Measurements from ENCODE around the gene GSC2. TPM values are rescaled to one million over a fixed set of nuclear protein-coding genes. Genes with fewer than 3 reads are reported as not detected.

GSC2 gene
- total RNA-seq, 3 donors from 2014 or later: not detected

GRCh38 chr22:19115628-19116027 lies 34.5 kb downstream of the GSC2 start:
- Mint-ChIP-seq H3K9me3 (no peaks in the 10 kb centered on the region), H3K4me1 (ENCODE audit: low read depth) (peaks cover 78% of the 10 kb centered on the region), H3K36me3 (ENCODE audit: insufficient read depth) (peaks cover 7% of the 10 kb centered on the region), H3K27me3 (ENCODE audit: low read depth) (no peaks in the 10 kb centered on the region), H3K4me3 (peak overlapping the region; percentile 17)
- ATAC-seq (no peak), DNase-seq (no peak)

GRCh38 chr22:19114984-19115552 lies 35.0 kb downstream of the GSC2 start:
- H3K4me3 Mint-ChIP-seq: no peak overlapping the region
- no peaks in the 10 kb centered on the region for H3K9me3 Mint-ChIP-seq
- ATAC-seq: no peak
- peaks cover 7% of the 10 kb centered on the region for H3K36me3 Mint-ChIP-seq (ENCODE audit: insufficient read depth)
- H3K27me3 Mint-ChIP-seq (ENCODE audit: low read depth): no peaks in the 10 kb centered on the region
- no peak for DNase-seq
- H3K4me1 Mint-ChIP-seq (ENCODE audit: low read depth): peaks cover 76% of the 10 kb centered on the region

- Mint-ChIP-seq H3K4me3 (no peak overlapping the region), H3K27me3 (ENCODE audit: low read depth) (no peaks in the 10 kb centered on the region), H3K36me3 (ENCODE audit: insufficient read depth) (peaks cover 7% of the 10 kb centered on the region), H3K9me3 (no peaks in the 10 kb centered on the region), H3K4me1 (ENCODE audit: low read depth) (peaks cover 76% of the 10 kb centered on the region)
- DNase-seq: no peak
- no peak for ATAC-seq
Measured at GRCh38 chr22:19113429-19113828, 36.7 kb downstream of the GSC2 start.

- Mint-ChIP-seq H3K4me3 (no peak overlapping the region), H3K27me3 (ENCODE audit: low read depth) (no peaks in the 10 kb centered on the region), H3K36me3 (ENCODE audit: insufficient read depth) (peaks cover 10% of the 10 kb centered on the region), H3K9me3 (no peaks in the 10 kb centered on the region), H3K4me1 (ENCODE audit: low read depth) (peaks cover 74% of the 10 kb centered on the region)
- ATAC-seq (no peak), DNase-seq (no peak)
Measured at GRCh38 chr22:19111584-19111983, 38.5 kb downstream of the GSC2 start.

- DNase-seq (no peak), ATAC-seq (no peak)
- Mint-ChIP-seq H3K4me3 (no peak overlapping the region), H3K36me3 (ENCODE audit: insufficient read depth) (peaks cover 10% of the 10 kb centered on the region), H3K27me3 (ENCODE audit: low read depth) (no peaks in the 10 kb centered on the region), H3K9me3 (no peaks in the 10 kb centered on the region), H3K4me1 (ENCODE audit: low read depth) (peaks cover 74% of the 10 kb centered on the region)
Measured at GRCh38 chr22:19111140-19111539, 39.0 kb downstream of the GSC2 start.

GRCh38 chr22:19110646-19111045 lies 39.4 kb downstream of the GSC2 start:
- Mint-ChIP-seq H3K9me3 (no peaks in the 10 kb centered on the region), H3K27me3 (ENCODE audit: low read depth) (no peaks in the 10 kb centered on the region), H3K4me3 (no peak overlapping the region), H3K4me1 (ENCODE audit: low read depth) (peaks cover 74% of the 10 kb centered on the region), H3K36me3 (ENCODE audit: insufficient read depth) (peaks cover 7% of the 10 kb centered on the region)
- ATAC-seq: no peak
- no peak for DNase-seq

GRCh38 chr22:19110064-19110458 lies 40.0 kb downstream of the GSC2 start:
- Mint-ChIP-seq H3K4me1 (ENCODE audit: low read depth) (peaks cover 70% of the 10 kb centered on the region), H3K4me3 (peak overlapping the region; percentile 67), H3K27me3 (ENCODE audit: low read depth) (no peaks in the 10 kb centered on the region), H3K36me3 (ENCODE audit: insufficient read depth) (peaks cover 7% of the 10 kb centered on the region), H3K9me3 (no peaks in the 10 kb centered on the region)
- DNase-seq: no peak
- peak in 1 of 2 donors; percentile 7 for ATAC-seq

GRCh38 chr22:19109198-19110063 lies 40.7 kb downstream of the GSC2 start:
- ATAC-seq: peak; percentile 89 to 91
- no peaks in the 10 kb centered on the region for H3K9me3 Mint-ChIP-seq
- peak; percentile 32 for DNase-seq
- peaks cover 64% of the 10 kb centered on the region for H3K4me1 Mint-ChIP-seq (ENCODE audit: low read depth)
- no peaks in the 10 kb centered on the region for H3K27me3 Mint-ChIP-seq (ENCODE audit: low read depth)
- H3K36me3 Mint-ChIP-seq (ENCODE audit: insufficient read depth): peaks cover 3% of the 10 kb centered on the region
- H3K4me3 Mint-ChIP-seq: peak overlapping the region; percentile 67

GRCh38 chr22:19108807-19109197 lies 41.3 kb downstream of the GSC2 start:
- no peaks in the 10 kb centered on the region for H3K27me3 Mint-ChIP-seq (ENCODE audit: low read depth)
- no peak for ATAC-seq
- DNase-seq: no peak
- peaks cover 3% of the 10 kb centered on the region for H3K36me3 Mint-ChIP-seq (ENCODE audit: insufficient read depth)
- H3K4me1 Mint-ChIP-seq (ENCODE audit: low read depth): peaks cover 70% of the 10 kb centered on the region
- H3K9me3 Mint-ChIP-seq: no peaks in the 10 kb centered on the region
- H3K4me3 Mint-ChIP-seq: peak overlapping the region; percentile 2

- no peak overlapping the region for H3K4me3 Mint-ChIP-seq
- H3K4me1 Mint-ChIP-seq (ENCODE audit: low read depth): peaks cover 71% of the 10 kb centered on the region
- no peak for DNase-seq
- ATAC-seq: no peak
- H3K9me3 Mint-ChIP-seq: no peaks in the 10 kb centered on the region
- H3K27me3 Mint-ChIP-seq (ENCODE audit: low read depth): no peaks in the 10 kb centered on the region
- peaks cover 3% of the 10 kb centered on the region for H3K36me3 Mint-ChIP-seq (ENCODE audit: insufficient read depth)
Measured at GRCh38 chr22:19107730-19108074, 42.4 kb downstream of the GSC2 start.

- Mint-ChIP-seq H3K9me3 (no peaks in the 10 kb centered on the region), H3K4me3 (no peak overlapping the region), H3K36me3 (ENCODE audit: insufficient read depth) (peaks cover 3% of the 10 kb centered on the region), H3K27me3 (ENCODE audit: low read depth) (no peaks in the 10 kb centered on the region), H3K4me1 (ENCODE audit: low read depth) (peaks cover 67% of the 10 kb centered on the region)
- DNase-seq (no peak), ATAC-seq (no peak)
Measured at GRCh38 chr22:19106886-19107729, 43.0 kb downstream of the GSC2 start.

GRCh38 chr22:19105867-19106802 lies 44.0 kb downstream of the GSC2 start:
- H3K9me3 Mint-ChIP-seq: no peaks in the 10 kb centered on the region
- DNase-seq (peak; percentile 38), ATAC-seq (peak in 1 of 2 donors; percentile 45)
- peaks cover 65% of the 10 kb centered on the region for H3K4me1 Mint-ChIP-seq (ENCODE audit: low read depth)
- peaks cover 3% of the 10 kb centered on the region for H3K36me3 Mint-ChIP-seq (ENCODE audit: insufficient read depth)
- H3K4me3 Mint-ChIP-seq: no peak overlapping the region
- no peaks in the 10 kb centered on the region for H3K27me3 Mint-ChIP-seq (ENCODE audit: low read depth)

GRCh38 chr22:19105456-19105855 lies 44.6 kb downstream of the GSC2 start:
- Mint-ChIP-seq H3K9me3 (no peaks in the 10 kb centered on the region), H3K4me3 (no peak overlapping the region), H3K27me3 (ENCODE audit: low read depth) (no peaks in the 10 kb centered on the region), H3K4me1 (ENCODE audit: low read depth) (peaks cover 60% of the 10 kb centered on the region), H3K36me3 (ENCODE audit: insufficient read depth) (peaks cover 3% of the 10 kb centered on the region)
- ATAC-seq (no peak), DNase-seq (no peak)
